ENCODE measurements around the gene EDDM3A.

DNA sequence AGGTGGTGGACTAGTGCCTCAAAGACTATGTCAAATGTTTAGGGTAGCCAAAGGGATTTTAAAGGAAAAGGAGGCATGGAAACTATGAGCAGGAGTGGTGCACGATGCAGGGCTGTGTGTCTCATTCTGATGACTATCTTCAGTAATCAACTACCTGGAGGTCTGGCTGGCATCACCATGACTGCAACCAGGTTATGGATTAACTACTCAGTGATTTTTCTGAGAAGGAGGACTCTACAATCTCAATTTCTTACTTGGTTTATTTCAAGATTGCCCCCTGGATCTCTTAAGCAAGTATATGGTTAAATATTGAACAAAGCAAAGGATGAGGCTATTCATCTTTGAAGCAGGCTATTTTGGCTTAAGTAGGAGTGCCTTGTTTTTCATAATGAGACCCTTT, 19.2 kb upstream of the EDDM3A start:
- TF ChIP-seq RCOR1 (IDR thresholded peaks at IDR 0.05; ENCODE audit: insufficient replicate concordance, low read length) (no peak), CTCF (conservative IDR thresholded peaks at IDR 0.05; ENCODE audit: low read depth, low read length) (no peak), CHD1 (IDR thresholded peaks at IDR 0.05; ENCODE audit: low read depth, low read length) (no peak), POLR2A (IDR thresholded peaks at IDR 0.05; ENCODE audit: low read depth, low read length) (no peak), SMC3 (IDR thresholded peaks at IDR 0.05; ENCODE audit: low read depth, low read length) (no peak), RAD21 (IDR thresholded peaks at IDR 0.05; ENCODE audit: low read length) (no peak), BHLHE40 (IDR thresholded peaks at IDR 0.05; ENCODE audit: low read depth, low read length) (no peak), MAZ (IDR thresholded peaks at IDR 0.05; ENCODE audit: borderline replicate concordance, low read depth, low read length) (no peak), MXI1 (IDR thresholded peaks at IDR 0.05; ENCODE audit: borderline replicate concordance, low read depth, low read length) (no peak)
- TF ChIP-seq, protein P1, sequence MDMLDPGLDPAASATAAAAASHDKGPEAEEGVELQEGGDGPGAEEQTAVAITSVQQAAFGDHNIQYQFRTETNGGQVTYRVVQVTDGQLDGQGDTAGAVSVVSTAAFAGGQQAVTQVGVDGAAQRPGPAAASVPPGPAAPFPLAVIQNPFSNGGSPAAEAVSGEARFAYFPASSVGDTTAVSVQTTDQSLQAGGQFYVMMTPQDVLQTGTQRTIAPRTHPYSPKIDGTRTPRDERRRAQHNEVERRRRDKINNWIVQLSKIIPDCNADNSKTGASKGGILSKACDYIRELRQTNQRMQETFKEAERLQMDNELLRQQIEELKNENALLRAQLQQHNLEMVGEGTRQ (IDR thresholded peaks at IDR 0.05; ENCODE audit: low read depth, low read length) = no peak

Data from IMR-90 (cell line).